ENCODE results near the gene RAD23B.
"Not testable (repeated sequence)": the region's sequence is repeated elsewhere in the genome, so short reads cannot be mapped to it uniquely, and the experiment has no call there.

Gene RAD23B

GRCh38 chr9:107290619-107291018 is 7.5 kb downstream of the RAD23B start:
- no peak overlapping the region for H3K27ac ChIP-seq
- TF ChIP-seq CTCF (IDR thresholded peaks at IDR 0.05; ENCODE audit: low read depth, low read length) = no peak

GRCh38 chr9:107292821-107293542 is 9.9 kb downstream of the RAD23B start:
- no peak for DNase-seq
- no peaks in the 10 kb centered on the region for H3K9me3 ChIP-seq (ENCODE audit: severe bottlenecking)
- no peak for TF ChIP-seq CTCF (IDR thresholded peaks at IDR 0.05; ENCODE audit: low read depth, low read length)
- peaks cover 19% of the 10 kb centered on the region for H3K36me3 ChIP-seq
- H3K27ac ChIP-seq = no peak overlapping the region
- no peak overlapping the region for H3K4me3 ChIP-seq (ENCODE audit: low read depth, low read length)
- no peaks in the 10 kb centered on the region for H3K27me3 ChIP-seq (ENCODE audit: insufficient read depth, low read depth, severe bottlenecking)

More at GRCh38 chr9:107290619-107291018, 7.5 kb downstream of the RAD23B start:
- H3K4me3 ChIP-seq (ENCODE audit: low read depth, low read length) = no peak overlapping the region
- no peak for DNase-seq
- H3K9me3 ChIP-seq (ENCODE audit: severe bottlenecking) = no peaks in the 10 kb centered on the region
- H3K36me3 ChIP-seq = peaks cover 24% of the 10 kb centered on the region
- H3K27me3 ChIP-seq (ENCODE audit: insufficient read depth, low read depth, severe bottlenecking) = no peaks in the 10 kb centered on the region

GRCh38 chr9:107293543-107294085 is 10.5 kb downstream of the RAD23B start:
- DNase-seq = no peak
- H3K4me3 ChIP-seq (ENCODE audit: low read depth, low read length) = no peak overlapping the region
- H3K27me3 ChIP-seq (ENCODE audit: insufficient read depth, low read depth, severe bottlenecking) = no peaks in the 10 kb centered on the region
- no peaks in the 10 kb centered on the region for H3K9me3 ChIP-seq (ENCODE audit: severe bottlenecking)
- H3K36me3 ChIP-seq = peaks cover 15% of the 10 kb centered on the region
- TF ChIP-seq CTCF (IDR thresholded peaks at IDR 0.05; ENCODE audit: low read depth, low read length) = no peak
- H3K27ac ChIP-seq = no peak overlapping the region

GRCh38 chr9:107294756-107295155 is 11.7 kb downstream of the RAD23B start:
- H3K27ac ChIP-seq = no peak overlapping the region

GRCh38 chr9:107295995-107296394 is 12.9 kb downstream of the RAD23B start:
- Histone ChIP-seq H3K36me3 (peaks cover 29% of the 10 kb centered on the region), H3K9me3 (ENCODE audit: severe bottlenecking) (no peaks in the 10 kb centered on the region), H3K27ac (no peak overlapping the region), H3K4me3 (ENCODE audit: low read depth, low read length) (no peak overlapping the region), H3K27me3 (ENCODE audit: insufficient read depth, low read depth, severe bottlenecking) (no peaks in the 10 kb centered on the region)
- no peak for DNase-seq
- no peak for TF ChIP-seq CTCF (IDR thresholded peaks at IDR 0.05; ENCODE audit: low read depth, low read length)

More at GRCh38 chr9:107294756-107295155, 11.7 kb downstream of the RAD23B start:
- peak; percentile 40 for DNase-seq
- no peak for TF ChIP-seq CTCF (IDR thresholded peaks at IDR 0.05; ENCODE audit: low read depth, low read length)
- no peaks in the 10 kb centered on the region for H3K27me3 ChIP-seq (ENCODE audit: insufficient read depth, low read depth, severe bottlenecking)
- H3K36me3 ChIP-seq = peaks cover 20% of the 10 kb centered on the region
- H3K4me3 ChIP-seq (ENCODE audit: low read depth, low read length) = no peak overlapping the region
- H3K9me3 ChIP-seq (ENCODE audit: severe bottlenecking) = no peaks in the 10 kb centered on the region

GRCh38 chr9:107296592-107296991 is 13.5 kb downstream of the RAD23B start:
- not testable (repeated sequence) for DNase-seq; H3K27ac ChIP-seq; H3K9me3 ChIP-seq (ENCODE audit: severe bottlenecking); H3K4me3 ChIP-seq (ENCODE audit: low read depth, low read length); H3K27me3 ChIP-seq (ENCODE audit: insufficient read depth, low read depth, severe bottlenecking)
- peaks cover 31% of the 10 kb centered on the region for H3K36me3 ChIP-seq

Measured in WERI-Rb-1 (cell line).